Stimulated activated CD8-positive, alpha-beta memory T cell treated with anti-CD3 and anti-CD28 coated beads, Interleukin-7, amount 100 ng/mL, for 4 hours (primary cell): ENCODE measurements around the gene SRPK3.
"Not testable (repeated sequence)": the region's sequence is repeated elsewhere in the genome, so short reads cannot be mapped to it uniquely, and the experiment has no call there.

Experiments
- DNase-seq, 2 donors: peaks; one replicate each; pipeline ENCODE4 v3.0.0-alpha.2; 2020; ENCODE audit warnings: low read depth in 2 of 2

The SRPK3 gene

DNA sequence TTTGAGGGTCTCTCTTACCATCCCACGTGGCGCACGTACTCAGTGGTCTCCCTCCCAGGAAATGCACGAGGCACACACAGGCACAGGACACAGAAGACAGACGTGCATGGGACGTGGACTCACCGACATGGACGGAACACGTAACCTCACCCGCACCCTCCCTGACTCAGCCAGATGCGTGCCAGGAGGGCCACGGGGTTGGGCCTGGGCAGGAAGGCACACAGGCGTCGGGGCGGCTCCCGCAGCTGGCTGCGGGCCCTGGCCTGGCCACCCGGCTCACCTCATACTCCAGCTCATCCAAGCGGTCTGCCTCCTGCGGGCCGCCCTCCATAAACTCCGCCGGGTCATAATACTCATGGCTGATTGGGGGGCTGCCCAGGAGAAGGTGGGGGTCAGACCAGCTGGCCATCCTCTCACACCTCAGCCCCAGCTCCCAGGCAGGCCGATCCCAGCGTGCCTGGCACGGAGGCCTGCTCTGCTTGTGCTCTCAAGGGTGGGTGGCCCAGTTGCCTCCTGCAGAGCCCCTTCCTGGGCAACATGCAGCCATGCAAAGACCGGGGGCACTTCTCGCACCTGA is 26.2 kb downstream of the SRPK3 start:
- no peak for DNase-seq

DNA sequence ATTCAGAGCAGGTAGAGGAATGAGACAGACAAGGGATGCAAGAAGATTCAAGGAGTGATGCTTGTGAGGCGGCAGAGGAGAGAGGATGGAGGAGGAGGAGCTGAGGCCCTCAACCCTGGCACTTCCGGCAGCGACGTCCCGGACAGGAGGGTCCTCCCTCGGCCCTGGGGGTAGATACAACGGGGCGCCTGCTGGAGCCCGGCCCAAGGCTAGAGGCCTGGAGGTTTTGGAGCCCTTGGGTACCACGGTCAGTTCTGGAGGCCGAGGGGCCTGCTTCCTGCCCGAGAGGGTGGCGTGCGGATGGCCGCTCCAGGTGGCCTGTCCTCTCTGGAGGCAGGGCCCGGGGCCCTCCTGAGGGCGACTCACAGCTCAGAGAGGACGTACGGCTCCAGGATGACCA is 27.1 kb downstream of the SRPK3 start:
- no peak for DNase-seq

DNA sequence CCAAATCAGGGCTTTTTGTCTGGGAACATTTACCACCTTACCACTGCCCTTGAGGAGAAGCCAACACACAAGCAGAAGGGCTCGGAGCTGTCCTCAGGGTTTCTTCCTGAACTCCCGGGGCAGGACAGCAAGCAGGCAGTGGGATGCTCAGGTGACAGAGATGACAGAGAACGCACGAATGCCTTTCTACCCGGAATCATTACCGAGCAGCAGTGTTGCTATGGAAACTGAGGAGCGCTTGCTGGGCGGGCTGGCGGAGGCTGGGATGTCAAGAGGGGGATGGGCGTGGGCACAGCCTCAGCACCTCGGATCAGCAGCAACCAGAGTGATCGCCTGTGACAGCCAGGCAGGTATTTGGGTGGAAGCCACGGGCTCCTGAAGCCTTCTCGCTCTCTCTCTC is 31.4 kb downstream of the SRPK3 start:
- no peak for DNase-seq

DNA sequence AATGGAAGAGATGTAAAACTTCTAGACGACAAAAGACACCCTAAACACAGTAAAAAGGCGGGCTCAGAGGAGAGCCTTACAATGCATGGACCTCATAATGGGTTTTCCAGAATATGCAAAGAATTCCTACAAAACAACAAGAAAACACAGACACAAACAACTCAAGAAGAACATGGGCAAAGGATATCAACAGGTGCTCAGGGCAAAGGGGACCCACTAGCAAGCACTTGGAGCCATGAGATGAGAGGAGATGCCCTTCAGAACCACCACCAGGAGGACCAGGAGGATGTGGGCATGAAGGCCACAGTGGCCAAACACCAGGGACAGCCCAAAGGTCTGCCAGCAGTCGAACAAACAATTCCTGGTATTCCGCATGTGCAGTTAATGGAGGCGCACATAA is 32.3 kb downstream of the SRPK3 start:
- DNase-seq = no peak

DNA sequence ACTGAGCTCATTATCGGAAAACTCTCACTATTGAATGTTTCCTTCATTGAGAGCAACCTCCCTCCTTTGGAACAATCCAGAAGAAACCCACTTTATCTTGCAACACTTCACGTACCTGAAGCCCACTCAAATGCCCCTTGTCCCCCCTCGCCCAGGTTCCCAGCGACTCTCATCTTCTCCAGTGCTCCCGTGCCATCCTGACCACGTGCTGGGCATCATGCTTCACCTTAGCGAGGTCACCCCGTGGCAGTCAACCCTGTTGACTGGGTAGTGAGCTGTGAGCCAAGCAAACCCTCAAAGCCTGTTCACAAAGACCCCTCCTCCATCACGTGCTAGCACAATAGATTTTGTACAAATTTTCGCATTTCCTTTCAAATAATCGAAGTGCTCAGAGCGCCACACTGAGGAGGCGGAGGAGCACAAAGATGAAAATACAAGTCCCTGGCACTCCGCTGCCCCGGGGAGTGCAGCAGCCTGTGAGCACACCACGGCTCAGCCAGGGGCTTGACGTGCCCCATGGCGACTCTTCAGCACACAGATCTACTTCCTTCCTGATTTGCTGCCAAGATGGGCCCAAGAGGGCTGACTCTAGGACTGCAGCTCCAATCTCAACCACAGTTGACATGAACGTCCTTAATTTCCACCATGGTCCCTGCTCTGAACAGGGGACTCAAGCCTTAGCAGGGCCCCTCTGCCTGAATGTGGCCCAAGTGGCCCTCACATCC is 33.9 kb downstream of the SRPK3 start:
- no peak for DNase-seq

DNA sequence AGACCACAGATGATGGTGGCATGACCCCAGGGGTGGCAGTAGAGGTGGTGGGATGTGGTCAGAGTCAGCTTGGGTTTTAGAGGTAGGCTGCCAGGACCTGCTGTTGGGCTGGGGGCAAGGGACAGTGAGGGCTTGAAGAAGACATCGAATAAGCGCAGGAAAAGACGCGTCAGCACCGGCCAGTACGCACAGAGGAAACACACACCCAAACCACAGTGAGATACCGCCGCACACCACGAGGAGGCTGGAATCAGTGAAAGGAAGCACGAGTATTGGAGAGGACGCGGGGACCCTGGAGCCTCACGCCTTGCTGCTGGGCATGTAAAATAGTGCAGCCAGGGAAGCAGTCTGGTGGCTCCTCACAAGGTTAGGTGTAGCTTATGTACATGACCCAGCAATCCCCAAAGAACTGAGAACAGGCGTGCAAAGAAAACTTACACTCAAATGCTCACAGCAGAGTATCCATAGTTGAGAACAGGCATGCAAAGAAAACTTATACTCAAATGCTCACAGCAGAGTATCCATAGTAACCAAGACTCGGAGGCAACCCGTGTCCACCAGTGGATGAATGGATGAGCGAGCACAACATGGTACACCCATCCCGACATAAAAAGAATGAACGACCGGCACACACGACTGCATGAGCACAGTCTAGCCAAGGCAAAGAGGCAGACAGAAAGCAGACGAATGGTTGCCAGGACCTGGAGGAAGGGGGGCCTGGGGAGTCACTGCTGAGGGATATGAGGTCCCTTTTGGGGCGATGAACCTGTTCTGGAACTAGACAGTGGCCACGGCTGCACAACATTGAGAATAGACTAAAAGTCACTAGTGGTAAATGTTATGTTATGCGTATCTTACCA is 36.2 kb downstream of the SRPK3 start:
- DNase-seq = peak in 1 of 2 donors; percentile 27

DNA sequence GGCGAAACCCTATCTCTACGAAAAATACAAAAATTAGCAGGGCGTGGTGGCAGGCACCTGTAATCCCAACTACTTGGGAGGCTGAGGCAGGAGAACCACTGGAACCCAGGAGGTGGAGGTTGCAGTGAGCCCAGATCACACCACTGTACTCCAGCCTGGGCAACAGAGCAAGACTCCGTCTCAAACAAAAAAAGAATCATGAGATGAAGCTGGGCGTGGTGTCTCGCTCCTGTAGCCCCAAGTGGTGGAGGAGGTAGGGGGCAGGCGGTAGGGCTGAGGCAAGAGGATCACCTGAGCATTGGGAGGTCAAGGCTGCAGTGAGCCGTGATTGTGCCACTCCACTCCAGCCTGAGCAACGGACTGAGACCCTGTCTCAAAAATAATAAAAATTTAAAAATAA is 37.2 kb downstream of the SRPK3 start:
- not testable (repeated sequence) for DNase-seq

DNA sequence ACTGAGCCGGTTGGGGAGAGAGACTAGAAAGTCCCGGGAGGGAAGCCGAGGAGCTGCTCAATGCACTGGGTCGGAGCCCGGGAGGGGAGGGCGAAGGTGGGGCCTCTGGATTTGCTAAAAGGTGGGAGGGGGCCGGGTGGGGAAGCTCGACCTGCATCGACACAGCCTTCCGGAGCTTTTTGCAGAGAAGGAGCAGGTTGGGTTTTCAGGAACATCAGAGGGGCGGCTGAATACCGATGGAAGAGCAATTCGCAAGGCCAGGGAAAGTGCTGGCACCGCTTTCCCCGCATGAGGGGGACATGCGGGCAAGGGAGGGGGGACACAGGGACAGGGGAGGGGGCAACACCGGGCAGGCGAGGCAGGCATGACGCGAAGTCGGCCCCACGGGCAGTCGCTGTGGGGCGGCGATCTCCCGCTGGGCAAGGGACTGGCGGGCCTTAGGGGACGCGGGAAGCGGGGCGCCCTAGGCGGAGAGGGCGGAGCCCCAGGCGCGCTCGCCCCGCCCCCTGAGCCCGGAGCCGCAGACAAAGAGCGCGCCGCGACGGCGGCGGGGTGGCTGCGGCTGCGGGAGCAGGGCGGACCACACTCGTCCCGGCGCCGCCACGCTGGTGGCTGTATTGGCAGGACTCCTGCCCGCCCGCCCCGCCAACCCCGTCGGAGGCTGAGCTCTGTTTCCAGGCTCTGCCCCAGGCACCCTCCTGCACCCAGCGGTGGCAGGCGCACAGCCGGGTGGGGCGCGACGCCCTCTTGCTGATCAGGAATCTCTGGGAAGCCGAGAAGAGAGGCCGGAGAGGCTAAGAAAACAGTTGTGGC is 37.9 kb downstream of the SRPK3 start:
- peak in 1 of 2 donors; percentile 42 for DNase-seq

DNA sequence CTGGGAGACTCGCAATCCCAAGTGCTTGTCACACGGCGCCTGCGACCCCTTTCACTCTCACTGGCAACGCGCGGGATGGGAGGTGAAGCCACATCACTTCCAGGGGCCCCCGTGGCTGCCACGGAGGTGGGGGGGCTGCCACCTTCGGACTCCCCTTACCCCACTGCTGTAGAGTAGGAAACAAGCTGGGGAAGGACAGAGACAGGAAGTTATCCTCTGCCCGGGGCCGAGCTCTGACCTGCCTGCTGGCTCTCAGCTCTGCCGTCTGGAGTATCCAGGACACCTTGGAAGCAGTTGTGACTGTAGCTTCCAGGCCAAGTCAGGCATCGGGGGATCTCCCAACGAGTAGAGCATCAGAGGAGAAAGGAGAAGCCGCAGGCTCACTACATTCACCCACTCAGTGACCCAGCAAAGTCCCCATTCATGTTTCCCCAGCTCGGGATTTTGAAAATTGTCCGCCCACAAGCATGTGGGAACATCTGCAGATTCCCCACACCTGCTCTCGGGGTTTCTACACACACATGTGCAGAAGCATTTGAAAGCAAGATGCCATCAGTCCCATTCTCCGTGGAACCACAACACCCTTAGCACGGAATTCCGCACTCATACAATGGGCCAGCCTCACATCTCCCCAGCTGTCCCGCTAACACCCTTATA is 38.7 kb downstream of the SRPK3 start:
- no peak for DNase-seq

DNA sequence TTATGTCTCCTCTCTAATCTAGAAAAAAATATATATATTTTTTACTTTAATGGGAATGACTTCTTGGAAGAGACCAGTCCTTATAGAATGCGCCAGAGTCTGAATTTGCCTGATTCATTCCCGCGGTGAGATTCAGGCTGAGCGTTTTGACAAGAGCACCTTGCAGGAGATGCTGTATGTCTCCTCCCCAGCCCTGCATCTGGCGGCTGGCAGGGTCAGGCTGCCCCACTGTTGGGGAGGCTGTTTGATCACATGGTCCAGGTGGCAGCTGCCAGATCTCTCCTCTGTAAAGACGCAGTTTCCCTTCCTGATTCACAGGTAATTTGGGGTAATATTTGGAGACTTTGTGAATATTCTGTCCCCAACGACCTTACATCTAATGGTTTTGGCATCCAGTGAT is 39.8 kb downstream of the SRPK3 start:
- no peak for DNase-seq

DNA sequence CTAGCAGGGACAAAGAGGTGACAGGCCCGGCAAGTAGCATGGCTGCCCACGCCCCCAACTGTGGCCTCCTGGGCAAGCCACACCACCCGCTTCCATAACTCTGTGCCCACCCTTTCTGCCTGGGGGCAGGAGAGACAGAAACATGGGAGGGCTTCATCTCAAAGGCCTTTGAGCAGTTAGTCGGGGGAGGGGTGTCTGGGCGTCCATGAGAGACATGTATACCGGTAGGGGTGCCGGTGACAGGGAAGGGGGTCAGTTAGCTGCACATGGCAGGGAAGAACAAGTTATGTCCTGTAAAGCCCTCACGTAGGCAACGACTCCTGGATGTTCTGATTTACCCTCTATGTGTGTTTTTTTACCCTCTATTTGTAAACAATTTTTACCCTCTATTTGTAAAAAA is 40.2 kb downstream of the SRPK3 start:
- no peak for DNase-seq

DNA sequence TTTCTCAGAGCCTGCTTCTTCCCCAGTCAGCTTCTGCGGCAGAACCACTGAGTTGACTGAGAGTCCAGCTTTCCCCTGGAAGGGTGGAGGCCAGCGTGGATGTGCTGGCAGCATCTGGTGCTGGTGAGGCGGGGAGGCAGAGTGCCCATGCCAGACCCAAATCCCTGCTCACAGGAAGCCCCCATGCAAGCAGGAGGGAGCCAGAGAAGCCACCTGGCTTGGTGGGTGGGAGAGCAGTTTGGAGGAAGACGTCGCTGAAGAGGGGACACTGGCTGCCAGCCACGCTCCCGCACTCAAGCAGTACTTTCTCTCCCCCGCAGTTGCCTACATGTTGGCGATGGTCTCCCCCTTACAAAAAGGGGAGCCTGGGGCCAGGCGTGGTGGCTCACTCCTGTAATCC is 43.5 kb downstream of the SRPK3 start:
- DNase-seq = no peak

DNA sequence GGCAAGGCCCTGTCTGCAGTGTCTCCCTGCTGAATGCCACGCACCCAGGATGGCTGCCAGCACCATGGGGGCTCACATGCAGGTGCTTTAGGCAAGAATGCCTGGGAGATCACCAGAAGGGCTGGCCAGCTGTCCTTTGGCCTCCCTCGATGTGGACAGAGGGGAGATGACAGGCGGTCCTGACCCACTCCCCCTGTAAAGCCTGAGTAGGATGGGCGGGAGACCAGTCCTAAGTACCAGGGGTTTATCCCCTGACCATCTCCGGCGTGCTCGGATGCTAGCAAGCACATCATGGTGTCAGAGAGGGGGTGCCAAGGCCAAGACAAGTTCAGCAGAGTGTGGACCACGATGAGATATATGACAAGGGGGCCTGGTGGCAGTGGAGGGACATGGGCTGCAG is 44.2 kb downstream of the SRPK3 start:
- no peak for DNase-seq

DNA sequence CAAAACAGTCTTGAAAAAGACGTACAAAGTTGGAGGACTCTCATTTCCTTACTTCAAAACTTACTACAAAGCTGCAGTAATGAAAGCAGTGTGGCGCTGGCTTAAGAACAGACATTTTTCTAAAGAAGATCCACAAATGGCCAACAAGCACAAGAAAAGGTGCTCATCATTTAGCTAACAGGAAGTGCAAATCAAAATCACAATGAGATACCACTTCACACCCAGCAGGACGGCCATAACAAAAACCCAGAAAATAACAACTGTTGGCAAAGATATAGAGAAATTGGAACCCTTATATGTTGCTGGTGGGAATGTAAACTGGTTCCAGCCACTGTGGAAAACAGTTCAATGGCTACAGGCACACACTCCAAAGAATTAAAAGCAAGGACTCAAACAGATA is 46.2 kb downstream of the SRPK3 start:
- no peak for DNase-seq

DNA sequence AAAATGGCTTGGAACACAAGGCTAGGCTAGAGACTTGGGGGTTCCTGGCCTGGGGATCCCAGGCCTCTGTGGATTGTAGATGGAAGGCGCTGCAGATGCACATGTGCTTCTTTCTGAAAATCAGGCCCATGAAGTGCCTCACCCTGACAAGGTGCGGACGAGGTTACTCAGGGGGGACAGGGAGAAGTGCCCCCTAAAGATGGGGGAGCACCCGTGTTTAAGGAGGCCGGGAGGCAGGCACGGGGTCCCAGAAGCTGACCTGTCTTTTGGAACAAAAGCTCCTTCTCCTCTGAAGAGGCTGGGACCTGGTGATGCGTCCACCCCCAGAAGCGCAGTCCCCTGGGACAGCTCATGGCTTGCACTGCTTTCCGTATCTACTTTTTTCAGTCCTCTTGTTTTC is 47.1 kb downstream of the SRPK3 start:
- DNase-seq = no peak

DNA sequence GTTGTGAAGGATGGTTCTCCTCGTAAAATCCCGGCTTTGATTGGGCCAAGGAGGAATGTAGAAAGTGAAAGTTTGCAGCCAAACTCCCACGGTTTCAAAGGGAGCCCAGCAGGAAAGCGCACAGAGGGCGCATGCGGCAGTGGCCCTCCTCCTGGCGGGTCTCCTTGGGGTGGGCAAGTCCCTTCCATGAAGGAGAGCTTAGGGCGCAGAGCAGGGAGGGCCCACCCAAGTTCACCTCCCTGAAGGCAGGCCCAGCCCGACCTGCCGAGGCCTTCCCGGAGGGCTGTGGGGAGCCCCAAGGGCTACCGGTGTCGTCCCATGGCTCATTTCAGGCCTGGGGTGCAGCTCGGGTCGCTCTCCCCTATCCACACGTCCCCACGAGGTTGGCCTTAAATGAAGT is 47.5 kb downstream of the SRPK3 start:
- DNase-seq = no peak

DNA sequence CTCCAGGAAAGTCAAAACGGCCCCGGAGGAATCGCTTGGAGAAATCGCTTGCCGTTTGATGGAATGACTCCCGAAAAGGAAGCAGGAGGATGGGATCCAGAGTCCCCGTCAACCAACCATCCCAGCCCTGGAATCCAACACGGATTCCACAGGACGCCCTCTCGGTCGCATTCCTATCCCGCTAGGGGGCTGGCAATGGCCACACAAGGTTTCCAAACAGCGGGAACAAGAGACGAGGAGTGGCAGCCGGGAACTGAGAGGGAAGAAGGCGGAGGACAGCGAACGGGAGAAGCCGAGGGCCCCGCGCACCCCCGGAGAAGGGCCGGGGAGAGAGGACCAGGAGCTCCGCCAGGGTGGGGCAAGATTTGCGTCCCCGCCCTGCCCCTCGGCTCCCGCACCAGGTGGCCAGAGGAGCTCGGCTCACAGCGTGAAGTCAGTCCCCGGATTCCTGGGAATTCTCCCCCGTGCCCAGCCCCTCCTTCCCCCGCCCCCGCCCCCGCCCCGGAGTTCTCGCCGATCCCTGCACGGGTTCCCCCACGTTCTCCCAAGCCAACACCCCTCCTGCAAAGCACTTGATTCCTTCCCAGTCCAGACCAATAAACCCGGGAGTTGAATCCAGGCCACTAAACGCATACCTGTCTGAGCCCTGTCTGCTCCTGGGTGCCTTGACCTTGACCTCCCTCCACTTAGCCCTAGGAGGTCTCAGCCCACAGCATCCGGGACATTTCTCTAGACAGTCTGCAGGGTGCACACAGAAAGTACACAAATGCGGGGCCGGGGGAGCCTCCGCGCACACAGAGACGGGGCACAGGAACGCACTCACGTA is 48.1 kb downstream of the SRPK3 start:
- no peak for DNase-seq

DNA sequence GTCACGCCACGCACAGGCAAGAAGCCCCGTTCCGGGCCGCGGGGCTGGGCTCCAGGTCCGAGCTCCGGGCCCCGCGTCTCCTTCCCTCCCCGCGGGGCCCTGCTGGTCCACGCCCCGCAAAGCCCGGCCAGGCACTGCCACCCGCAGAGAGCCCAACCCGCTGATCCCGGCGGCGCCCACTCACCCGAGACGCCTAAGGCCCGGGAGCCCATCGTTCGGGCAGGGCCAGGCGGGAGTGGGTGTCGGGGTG is 48.6 kb downstream of the SRPK3 start:
- DNase-seq = no peak

DNA sequence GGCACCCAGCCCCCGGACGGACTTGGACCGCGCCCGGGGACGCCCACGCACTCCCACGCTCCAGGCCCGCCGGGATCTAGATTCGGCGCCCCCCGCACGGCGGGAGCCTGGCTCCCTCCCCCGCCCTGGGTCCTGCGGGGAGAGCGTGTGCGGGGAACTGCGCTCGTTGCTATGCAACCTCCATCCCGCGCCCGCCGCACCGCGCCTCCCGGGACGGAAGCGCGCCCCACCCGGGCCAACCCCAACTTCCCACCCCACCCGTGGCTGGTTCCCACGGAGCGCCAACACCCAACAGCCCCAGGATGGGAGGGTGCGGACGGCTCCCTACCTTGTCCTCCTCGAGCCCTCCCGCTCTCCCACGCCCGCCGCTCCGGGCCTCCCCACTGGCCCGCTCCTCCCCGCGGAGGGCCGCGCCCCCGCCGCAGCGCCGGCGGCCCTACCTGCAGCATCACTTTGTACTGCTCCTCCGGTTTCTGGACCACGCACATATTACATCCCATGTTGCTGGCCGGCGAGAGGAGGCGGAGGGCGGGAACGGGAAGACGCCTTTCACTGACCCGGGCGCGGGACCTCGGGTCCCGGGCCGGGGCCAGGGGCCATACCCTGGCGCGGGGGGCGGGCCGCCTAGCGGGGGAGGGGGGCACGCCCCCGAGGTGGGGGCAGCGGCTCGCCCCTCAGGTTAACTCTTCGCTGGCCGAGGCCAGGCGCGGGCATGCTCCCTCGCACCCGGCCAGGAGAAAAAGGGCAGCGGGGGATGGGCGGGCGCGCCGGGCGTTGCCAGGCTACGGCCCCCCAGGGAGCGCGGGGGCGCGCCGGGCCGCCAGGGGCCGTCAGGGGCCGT is 49.2 kb downstream of the SRPK3 start, which contains the start of gene PDZD4:
Gene PDZD4, minus strand, starts transcription at position 746 of the 841 bp plus-strand sequence. Its CDS starts 246 bp downstream, at position 500.
- DNase-seq = no peak
